ENCODE data around the gene PPP1R18.

The PPP1R18 gene

GRCh38 chr6:30647242-30648116, 39.0 kb downstream of the PPP1R18 start:
- Histone ChIP-seq H3K4me1 (ENCODE audit: insufficient read depth, low read length) (peaks cover 6% of the 10 kb centered on the region), H3K27ac (ENCODE audit: low read depth, low read length) (peak overlapping the region; percentile 93), H3K36me3 (ENCODE audit: insufficient read depth, low read length) (peaks cover 42% of the 10 kb centered on the region), H3K4me3 (ENCODE audit: low read length) (peak overlapping the region; percentile 100), H3K27me3 (ENCODE audit: insufficient read depth, low read length) (no peaks in the 10 kb centered on the region), H3K9ac (ENCODE audit: low read depth, low read length) (peak overlapping the region; percentile 96), H3K9me3 (ENCODE audit: insufficient read depth, low read depth, low read length) (no peaks in the 10 kb centered on the region)
- under 1% methylated on average over 75 of the region's 78 CpGs for WGBS

- Histone ChIP-seq H3K9ac (ENCODE audit: low read depth, low read length) (peak within 1 kb of the TSS; percentile 96), H3K4me3 (ENCODE audit: low read length) (peak within 1 kb of the TSS; percentile 100), H3K9me3 (ENCODE audit: insufficient read depth, low read depth, low read length) (no peaks in the 10 kb centered on the region), H3K27ac (ENCODE audit: low read depth, low read length) (peak within 1 kb of the TSS; percentile 93), H3K36me3 (ENCODE audit: insufficient read depth, low read length) (peaks cover 38% of the 10 kb centered on the region), H3K4me1 (ENCODE audit: insufficient read depth, low read length) (peaks cover 6% of the 10 kb centered on the region), H3K27me3 (ENCODE audit: insufficient read depth, low read length) (no peaks in the 10 kb centered on the region)
- 10% methylated on average over 35 of the region's 37 CpGs for WGBS
These were observed 39.8 kb downstream of the PPP1R18 start, which contains the start of gene C6orf136 for GRCh38 chr6:30646450-30647241. C6orf136 (plus strand) TSS chr6:30647133; CDS start chr6:30647232, 99 bp downstream.

- peak overlapping the region; percentile 16; the same call in 1 of the 2 replicates for H3K27ac ChIP-seq (ENCODE audit: low read depth, low read length)
- peaks cover 38% of the 10 kb centered on the region for H3K36me3 ChIP-seq (ENCODE audit: insufficient read depth, low read length)
- no peaks in the 10 kb centered on the region for H3K27me3 ChIP-seq (ENCODE audit: insufficient read depth, low read length)
- peaks cover 6% of the 10 kb centered on the region for H3K4me1 ChIP-seq (ENCODE audit: insufficient read depth, low read length)
- H3K4me3 ChIP-seq (ENCODE audit: low read length): peak overlapping the region; percentile 100
- H3K9ac ChIP-seq (ENCODE audit: low read depth, low read length): peak overlapping the region; percentile 30; the same call in 1 of the 2 replicates
- no peaks in the 10 kb centered on the region for H3K9me3 ChIP-seq (ENCODE audit: insufficient read depth, low read depth, low read length)
- WGBS: 84% methylated on average over 1 of the region's 1 CpG
These were observed 40.5 kb downstream of the PPP1R18 start for GRCh38 chr6:30645989-30646388.

- no peaks in the 10 kb centered on the region for H3K9me3 ChIP-seq (ENCODE audit: insufficient read depth, low read depth, low read length)
- H3K4me1 ChIP-seq (ENCODE audit: insufficient read depth, low read length): peaks cover 6% of the 10 kb centered on the region
- no peak overlapping the region for H3K27ac ChIP-seq (ENCODE audit: low read depth, low read length)
- H3K4me3 ChIP-seq (ENCODE audit: low read length): no peak overlapping the region
- peaks cover 46% of the 10 kb centered on the region for H3K36me3 ChIP-seq (ENCODE audit: insufficient read depth, low read length)
- WGBS: 89% methylated on average over 5 of the region's 5 CpGs
- no peak overlapping the region for H3K9ac ChIP-seq (ENCODE audit: low read depth, low read length)
- no peaks in the 10 kb centered on the region for H3K27me3 ChIP-seq (ENCODE audit: insufficient read depth, low read length)
These were observed 41.7 kb downstream of the PPP1R18 start for GRCh38 chr6:30644769-30645168.

GRCh38 chr6:30643656-30644055, 42.8 kb downstream of the PPP1R18 start:
- 97% methylated on average over 2 of the region's 2 CpGs for WGBS

GRCh38 chr6:30641048-30641447, 45.4 kb downstream of the PPP1R18 start:
- WGBS: 100% methylated on average over 1 of the region's 1 CpG
- Histone ChIP-seq H3K9ac (ENCODE audit: low read depth, low read length) (no peak overlapping the region), H3K36me3 (ENCODE audit: insufficient read depth, low read length) (peaks cover 58% of the 10 kb centered on the region)

More at GRCh38 chr6:30643656-30644055, 42.8 kb downstream of the PPP1R18 start:
- H3K27ac ChIP-seq (ENCODE audit: low read depth, low read length): no peak overlapping the region
- H3K36me3 ChIP-seq (ENCODE audit: insufficient read depth, low read length): peaks cover 52% of the 10 kb centered on the region
- no peaks in the 10 kb centered on the region for H3K27me3 ChIP-seq (ENCODE audit: insufficient read depth, low read length)
- H3K4me3 ChIP-seq (ENCODE audit: low read length): no peak overlapping the region
- H3K4me1 ChIP-seq (ENCODE audit: insufficient read depth, low read length): peaks cover 6% of the 10 kb centered on the region
- H3K9me3 ChIP-seq (ENCODE audit: insufficient read depth, low read depth, low read length): no peaks in the 10 kb centered on the region
- no peak overlapping the region for H3K9ac ChIP-seq (ENCODE audit: low read depth, low read length)

GRCh38 chr6:30640481-30640880, 46.0 kb downstream of the PPP1R18 start:
- Histone ChIP-seq H3K27ac (ENCODE audit: low read depth, low read length) (no peak overlapping the region), H3K27me3 (ENCODE audit: insufficient read depth, low read length) (no peaks in the 10 kb centered on the region), H3K4me1 (ENCODE audit: insufficient read depth, low read length) (no peaks in the 10 kb centered on the region), H3K9me3 (ENCODE audit: insufficient read depth, low read depth, low read length) (no peaks in the 10 kb centered on the region), H3K9ac (ENCODE audit: low read depth, low read length) (no peak overlapping the region), H3K4me3 (ENCODE audit: low read length) (no peak overlapping the region), H3K36me3 (ENCODE audit: insufficient read depth, low read length) (peaks cover 60% of the 10 kb centered on the region)
- WGBS: 94% methylated on average over 10 of the region's 10 CpGs

More at GRCh38 chr6:30641048-30641447, 45.4 kb downstream of the PPP1R18 start:
- Histone ChIP-seq H3K27me3 (ENCODE audit: insufficient read depth, low read length) (no peaks in the 10 kb centered on the region), H3K9me3 (ENCODE audit: insufficient read depth, low read depth, low read length) (no peaks in the 10 kb centered on the region), H3K4me1 (ENCODE audit: insufficient read depth, low read length) (peaks cover 2% of the 10 kb centered on the region), H3K27ac (ENCODE audit: low read depth, low read length) (no peak overlapping the region), H3K4me3 (ENCODE audit: low read length) (no peak overlapping the region)

- Histone ChIP-seq H3K9ac (ENCODE audit: low read depth, low read length) (no peak overlapping the region), H3K4me1 (ENCODE audit: insufficient read depth, low read length) (no peaks in the 10 kb centered on the region), H3K4me3 (ENCODE audit: low read length) (no peak overlapping the region), H3K27me3 (ENCODE audit: insufficient read depth, low read length) (no peaks in the 10 kb centered on the region), H3K27ac (ENCODE audit: low read depth, low read length) (no peak overlapping the region), H3K9me3 (ENCODE audit: insufficient read depth, low read depth, low read length) (no peaks in the 10 kb centered on the region), H3K36me3 (ENCODE audit: insufficient read depth, low read length) (peaks cover 56% of the 10 kb centered on the region)
- WGBS: 94% methylated on average over 3 of the region's 3 CpGs
These were observed 50.6 kb downstream of the PPP1R18 start for GRCh38 chr6:30635834-30636233.

GRCh38 chr6:30626484-30627366, 59.7 kb downstream of the PPP1R18 start, which contains the start of gene ATAT1:
ATAT1 (plus strand) TSS chr6:30626874.
- peak within 1 kb of the TSS; percentile 75 for H3K27ac ChIP-seq (ENCODE audit: low read depth, low read length)
- H3K9ac ChIP-seq (ENCODE audit: low read depth, low read length): peak within 1 kb of the TSS; percentile 86
- WGBS: 7% methylated on average over 36 of the region's 36 CpGs
- H3K27me3 ChIP-seq (ENCODE audit: insufficient read depth, low read length): no peaks in the 10 kb centered on the region
- H3K4me1 ChIP-seq (ENCODE audit: insufficient read depth, low read length): peaks cover 4% of the 10 kb centered on the region; the same call in 1 of the 2 replicates
- no peaks in the 10 kb centered on the region for H3K9me3 ChIP-seq (ENCODE audit: insufficient read depth, low read depth, low read length)
- peaks cover 80% of the 10 kb centered on the region for H3K36me3 ChIP-seq (ENCODE audit: insufficient read depth, low read length)
- peak within 1 kb of the TSS; percentile 82 for H3K4me3 ChIP-seq (ENCODE audit: low read length)

All from HUES64 (cell line).